GM21737 (cell line): ENCODE measurements around the gene METTL18.

Source experiments
- ATAC-seq: cut with Tn5 transposase; IDR thresholded peaks from one replicate; pipeline ENCODE4 v1.9.1; 2021; ENCODE audit warnings: mild to moderate bottlenecking, moderate library complexity; ENCODE audit not compliant: unreplicated experiment

The METTL18 gene

DNA sequence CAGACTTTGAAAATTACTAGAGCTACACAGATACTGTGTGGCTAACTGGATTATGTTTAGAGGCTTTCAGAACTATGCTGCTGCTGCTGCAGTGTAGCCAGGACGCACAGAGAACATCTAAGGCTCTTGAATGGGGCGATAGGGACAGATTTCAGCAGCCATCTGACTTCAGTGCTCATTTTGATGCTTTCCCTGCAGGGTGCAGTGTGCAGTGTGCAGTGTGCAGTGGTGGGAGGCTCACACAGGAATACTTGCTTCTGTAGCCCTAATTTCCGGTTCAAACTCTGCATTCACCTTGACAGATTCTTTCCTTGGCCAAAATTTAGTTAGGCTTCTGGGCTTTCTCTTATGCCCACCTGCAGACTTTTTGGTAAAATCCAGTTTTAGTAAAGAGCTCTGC, 7.7 kb downstream of the METTL18 start:
- ATAC-seq, result no peak

DNA sequence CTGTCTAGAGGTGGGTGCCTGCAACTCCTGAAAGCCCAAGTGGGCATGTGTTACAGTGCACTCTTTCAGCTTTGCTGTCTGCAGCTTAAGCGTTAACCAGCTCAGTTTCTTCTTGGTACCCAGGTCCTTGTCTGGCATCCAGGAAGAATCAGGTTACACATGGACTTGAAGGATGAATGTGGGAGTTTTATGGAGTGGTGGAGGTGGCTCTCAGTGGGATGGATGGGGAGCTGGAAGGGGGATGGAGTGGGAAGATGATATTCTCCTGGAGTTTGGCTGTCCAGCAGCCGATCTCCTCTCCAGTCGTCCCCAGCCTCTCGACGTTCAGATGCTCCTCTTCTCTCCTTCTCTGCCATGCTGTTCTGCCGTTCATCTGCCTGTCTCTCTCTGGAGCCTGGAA, 9.4 kb downstream of the METTL18 start:
- no peak for ATAC-seq

DNA sequence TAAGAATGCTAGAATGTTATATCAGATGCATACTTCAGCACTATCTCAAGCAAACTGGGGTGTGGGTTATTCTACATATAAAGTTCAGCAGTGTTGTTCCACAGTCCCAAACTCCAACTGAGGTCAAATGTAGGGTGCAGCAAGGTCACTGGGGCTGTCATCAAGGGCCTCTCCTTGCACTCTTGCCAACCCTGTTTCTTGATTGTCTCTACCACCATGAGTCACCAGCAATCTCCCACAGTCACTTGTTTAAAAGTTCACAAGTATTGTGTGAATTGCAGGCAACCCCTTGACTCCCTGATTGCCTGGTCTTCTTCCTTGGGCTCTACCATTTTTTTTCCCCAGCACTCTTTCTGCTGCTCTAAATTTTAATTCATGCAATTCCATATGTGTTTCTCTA, 10.6 kb downstream of the METTL18 start:
- no peak for ATAC-seq

DNA sequence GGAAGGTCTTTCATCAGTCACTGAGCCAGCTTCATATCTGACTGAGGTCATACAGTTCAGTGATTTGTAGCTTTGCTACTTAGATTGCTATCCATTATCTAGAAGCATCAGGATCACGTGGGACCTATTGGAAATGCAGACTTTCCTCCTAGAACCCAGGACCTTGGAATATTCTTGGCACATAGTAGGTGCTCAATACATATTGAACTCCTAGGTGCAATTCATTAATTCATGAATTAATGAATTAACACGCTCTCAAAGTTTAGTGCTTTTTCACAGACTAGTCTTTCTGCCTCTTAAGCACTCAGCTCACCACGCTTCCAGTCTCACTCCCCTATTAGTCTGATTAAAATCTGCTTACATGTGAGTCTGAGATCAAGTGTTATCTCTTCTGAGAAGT, 12.1 kb downstream of the METTL18 start:
- no peak for ATAC-seq

DNA sequence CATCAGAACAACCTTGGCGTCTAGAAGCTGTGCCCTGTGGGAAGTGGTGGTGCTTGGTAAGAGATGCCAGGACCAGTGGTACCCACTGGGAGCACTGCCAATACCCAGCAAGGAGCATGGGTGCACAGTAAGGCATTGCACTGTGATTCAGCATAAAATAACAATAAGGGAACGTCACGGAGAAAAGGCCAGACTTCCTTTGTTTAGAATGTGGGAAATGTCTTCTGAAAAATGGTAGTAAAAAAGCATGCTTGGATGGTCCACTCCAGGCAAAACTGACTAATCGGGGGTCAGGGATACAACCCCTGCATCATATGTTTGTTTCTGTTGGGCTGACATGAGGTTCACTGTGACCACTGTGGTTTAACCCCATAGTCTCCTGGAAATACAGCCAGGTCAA, 14.7 kb downstream of the METTL18 start:
- no peak for ATAC-seq

DNA sequence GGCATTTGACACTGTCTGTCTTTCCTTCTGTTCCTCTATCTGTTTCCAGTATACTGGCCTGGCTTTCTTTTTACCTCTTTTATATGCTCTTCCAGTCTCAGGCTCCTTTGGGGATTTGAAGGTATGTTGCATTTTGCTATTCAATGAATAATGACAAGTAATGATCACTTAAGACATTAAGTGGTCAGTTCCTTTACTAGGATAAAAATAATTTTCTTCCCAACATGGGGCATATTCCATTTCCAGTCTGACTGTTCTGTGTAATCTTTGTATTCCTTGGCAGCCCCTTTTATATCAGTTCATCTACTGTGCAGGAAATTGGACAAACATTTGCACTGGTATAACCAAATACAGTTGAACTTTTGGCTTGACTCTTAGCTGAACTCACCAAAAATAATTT, 15.6 kb downstream of the METTL18 start:
- no peak for ATAC-seq

DNA sequence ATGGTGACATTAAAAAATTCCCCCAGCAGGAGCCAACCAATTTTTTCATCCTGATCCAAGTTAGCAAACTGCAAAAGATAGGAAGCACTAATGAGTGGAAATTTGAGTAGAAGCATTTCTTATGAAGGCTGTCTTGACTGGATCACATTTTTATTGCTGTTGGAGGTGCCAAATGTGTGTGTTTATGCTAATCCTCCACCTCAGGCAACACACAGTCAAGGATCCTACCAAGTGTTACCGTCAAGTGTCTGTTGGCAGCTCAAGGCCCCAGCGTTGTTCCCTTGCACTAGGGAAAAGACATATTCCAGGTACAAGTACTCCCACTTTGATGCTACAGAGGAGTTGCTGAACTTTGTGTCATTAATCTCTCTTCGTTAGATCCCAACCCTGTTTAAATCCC, 18.3 kb downstream of the METTL18 start:
- no peak for ATAC-seq

DNA sequence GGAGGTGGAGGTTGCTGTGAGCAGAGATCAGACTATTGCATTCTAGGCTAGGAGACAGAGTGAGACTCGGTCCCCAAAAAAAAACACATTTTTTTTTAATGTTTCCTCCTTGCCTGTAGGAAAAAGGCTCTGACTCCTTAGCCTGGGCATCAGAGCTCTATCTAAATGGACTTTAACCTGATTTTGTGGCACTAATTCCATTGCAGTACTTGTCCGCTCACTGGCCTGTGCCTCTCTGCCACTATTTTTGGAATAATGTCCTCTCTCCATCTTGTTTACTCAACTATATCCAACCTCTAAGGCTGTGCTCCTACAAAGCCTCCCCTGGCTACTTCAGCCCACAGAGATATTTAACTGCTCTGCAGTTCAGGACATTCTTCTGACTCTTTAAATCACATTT, 26.5 kb downstream of the METTL18 start:
- ATAC-seq, result no peak

DNA sequence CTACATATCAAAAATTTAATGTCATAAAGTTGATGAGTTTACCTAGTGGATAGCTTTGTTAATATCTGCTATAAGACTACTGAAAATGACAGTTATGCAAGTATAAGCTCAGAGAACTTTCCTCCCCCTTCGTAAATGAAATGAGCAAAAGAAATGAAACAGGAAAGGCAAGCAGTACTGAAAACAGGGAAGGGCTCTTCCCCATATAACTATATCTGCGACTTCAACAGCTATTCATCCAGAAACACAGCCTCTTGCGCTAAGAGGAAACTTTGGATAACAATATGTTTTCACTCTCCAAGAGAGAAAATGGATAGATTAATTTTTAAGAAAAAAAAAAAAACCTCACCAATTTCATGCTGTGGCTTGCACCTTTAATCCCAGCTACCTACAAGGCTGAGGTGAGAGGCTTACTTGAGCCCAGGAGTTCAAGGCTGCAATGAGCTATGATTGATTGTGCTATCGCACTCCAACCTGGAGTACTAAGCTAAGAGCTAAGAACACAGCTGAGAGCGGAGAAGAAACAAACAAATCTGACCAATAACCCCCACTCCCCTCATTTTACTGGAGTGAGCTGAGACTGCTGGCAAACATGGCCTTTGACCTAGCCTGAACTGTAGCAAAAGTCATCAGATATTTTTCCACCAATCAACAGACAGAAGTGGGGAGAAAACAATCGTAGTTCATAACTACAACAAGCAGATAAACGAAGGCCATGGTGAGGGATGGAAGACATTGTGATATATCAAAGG, 29.0 kb downstream of the METTL18 start:
- ATAC-seq, result no peak

DNA sequence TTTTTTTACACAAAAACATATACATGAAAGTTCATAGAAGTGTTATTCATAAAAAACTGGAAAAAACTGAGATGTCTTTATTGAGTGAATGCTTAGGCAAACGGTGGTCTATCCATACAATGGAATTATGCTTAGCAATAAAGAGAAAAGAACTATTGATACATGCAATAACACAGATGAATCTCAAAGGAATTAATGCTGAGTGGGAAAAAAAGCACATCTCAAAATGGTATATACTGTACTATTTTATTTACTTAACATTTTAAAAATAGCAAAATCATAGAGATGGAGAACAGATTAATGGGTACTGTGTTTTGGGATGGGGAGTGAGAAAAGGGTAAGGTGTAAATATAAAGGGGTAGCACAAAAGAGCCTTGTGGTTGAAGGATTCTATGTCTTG, 29.8 kb downstream of the METTL18 start:
- no peak for ATAC-seq

DNA sequence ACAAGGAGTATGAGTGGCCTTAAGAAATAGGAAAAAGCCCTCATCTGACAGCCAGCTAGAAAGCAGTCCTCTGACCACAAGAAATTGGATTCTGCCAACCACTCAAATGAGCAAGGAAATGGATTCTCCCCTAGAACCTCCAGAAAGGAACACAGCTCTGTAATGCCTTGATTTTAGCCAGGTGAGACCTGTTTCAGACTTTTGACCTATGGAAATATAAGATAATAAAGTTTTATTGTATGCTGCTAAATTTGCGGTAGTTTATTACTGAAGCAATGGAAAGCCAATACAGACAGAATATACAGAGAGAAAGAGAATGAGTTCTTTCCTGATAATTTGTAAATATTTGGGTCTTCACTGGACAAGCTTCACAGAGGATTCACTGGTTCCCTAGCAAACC, 32.0 kb downstream of the METTL18 start:
- no peak for ATAC-seq

DNA sequence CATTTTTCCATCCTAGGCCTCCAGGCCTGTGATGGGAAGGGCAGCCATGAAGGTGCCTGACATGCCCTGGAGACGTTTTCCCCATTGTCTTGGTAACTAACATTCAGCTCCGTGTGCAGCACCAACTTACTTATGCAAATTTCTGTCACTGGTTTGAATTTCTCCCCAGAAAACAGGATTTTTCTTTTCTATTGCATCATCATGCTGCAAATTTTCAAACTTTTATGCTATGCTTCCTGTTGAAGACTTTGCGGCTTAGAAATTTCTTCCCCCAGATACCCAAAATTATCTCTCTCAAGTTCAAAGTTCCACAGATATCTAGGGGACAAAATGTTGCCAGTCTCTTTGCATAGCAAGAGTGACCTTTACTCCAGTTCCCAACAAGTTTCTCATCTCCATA, 35.7 kb downstream of the METTL18 start:
- ATAC-seq, result no peak

DNA sequence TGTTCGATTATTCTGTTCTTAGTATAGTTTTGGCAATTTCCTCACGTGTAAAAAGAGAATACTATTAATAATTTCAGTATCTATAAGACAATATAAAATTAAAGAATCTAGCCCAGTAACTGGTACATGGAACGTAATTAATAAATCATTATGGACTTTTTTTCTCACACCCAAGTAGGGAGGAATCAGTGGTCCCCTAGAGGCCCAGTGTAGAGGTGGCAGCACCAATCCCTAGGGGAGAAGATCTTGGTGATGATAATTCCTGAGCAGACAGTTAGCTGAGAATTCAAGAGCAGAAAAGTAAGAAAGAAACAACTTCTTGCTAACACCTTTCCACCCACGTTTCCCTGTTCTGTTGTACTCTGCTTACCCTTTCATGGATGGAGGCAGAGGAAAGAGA, 41.2 kb downstream of the METTL18 start:
- ATAC-seq, result no peak

DNA sequence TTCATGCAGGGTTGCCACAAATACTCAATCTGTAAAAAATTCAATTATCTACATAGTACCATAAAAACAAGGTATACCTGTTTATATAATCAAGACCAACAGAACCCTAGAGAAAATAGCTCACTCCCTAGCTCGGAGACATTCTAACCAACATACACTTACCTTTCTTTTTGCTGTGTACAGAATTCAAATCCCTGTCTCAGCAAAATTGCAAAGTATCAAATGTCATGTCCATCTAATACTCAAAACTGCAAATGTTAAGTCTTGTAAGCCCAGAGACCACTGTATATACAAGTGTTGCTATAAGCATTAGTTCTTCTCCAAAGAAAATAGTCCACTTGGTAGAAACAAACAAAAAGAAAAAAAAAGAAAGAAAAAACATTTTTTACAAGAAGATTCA, 44.7 kb downstream of the METTL18 start:
- ATAC-seq, result no peak

DNA sequence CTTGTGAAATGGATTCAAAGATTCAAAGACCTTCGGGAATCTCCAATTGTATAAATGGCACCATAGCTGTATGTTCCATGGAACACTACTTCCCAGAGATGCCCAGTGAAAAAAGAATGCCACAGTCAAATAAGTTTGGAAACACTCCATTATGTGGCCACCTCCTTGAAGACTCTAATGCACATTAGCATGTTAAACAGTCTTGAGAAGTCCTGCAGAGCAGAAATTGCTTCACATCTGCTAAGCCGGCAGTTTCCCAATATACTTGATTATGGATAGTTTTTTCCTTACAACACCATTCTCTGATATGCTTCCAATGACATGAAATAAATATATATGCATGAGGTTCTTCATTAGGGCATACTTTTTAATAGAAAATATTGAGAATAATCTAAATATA, 48.2 kb downstream of the METTL18 start:
- no peak for ATAC-seq

DNA sequence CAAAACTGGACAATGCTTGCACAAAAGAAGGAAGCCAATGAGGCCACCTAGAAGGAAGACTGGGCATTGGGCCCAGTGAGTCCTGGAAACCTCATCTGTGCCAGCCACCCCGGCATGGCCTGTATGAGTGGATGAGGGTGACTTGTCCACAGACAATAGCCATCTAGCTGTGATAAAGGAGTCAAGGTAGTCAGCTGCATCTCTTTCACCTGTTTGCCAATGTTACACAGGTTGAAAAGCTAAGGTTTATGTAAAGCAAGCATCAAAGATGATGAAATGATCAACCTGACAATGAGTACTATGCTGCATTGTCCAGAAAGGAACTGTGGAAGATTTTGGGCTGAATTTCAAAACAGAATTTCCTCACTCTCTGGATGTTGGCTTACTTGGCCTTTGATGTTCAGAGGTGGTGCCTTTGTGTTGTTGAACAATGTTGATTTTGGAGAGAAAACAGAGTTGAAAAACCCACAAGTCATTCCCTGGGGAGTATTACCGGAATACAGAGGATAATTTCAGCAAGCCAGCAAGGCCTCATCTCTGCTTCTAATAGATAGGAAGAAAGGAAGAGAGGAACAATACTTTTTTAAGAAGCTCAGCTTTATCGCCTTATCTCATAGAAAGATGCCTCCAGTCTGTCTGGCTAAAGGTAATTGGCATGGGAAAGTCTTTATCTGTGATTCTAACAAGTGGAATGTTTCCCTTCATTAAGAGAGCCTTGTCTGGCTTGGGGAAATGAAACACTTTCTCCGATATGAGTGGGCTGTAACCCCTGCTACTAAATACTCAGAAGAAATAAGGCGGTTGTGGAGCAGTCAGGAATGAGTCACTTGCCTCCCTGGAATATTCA, 49.5 kb downstream of the METTL18 start:
- ATAC-seq, result no peak
